Measurements from ENCODE around the gene NPPC.
A peak's percentile ranks its signal among the peaks of the same experiment; 100 is the strongest.
"Not testable (repeated sequence)": the region's sequence is repeated elsewhere in the genome, so short reads cannot be mapped to it uniquely, and the experiment has no call there.

NPPC gene, protein sequence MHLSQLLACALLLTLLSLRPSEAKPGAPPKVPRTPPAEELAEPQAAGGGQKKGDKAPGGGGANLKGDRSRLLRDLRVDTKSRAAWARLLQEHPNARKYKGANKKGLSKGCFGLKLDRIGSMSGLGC

DNA sequence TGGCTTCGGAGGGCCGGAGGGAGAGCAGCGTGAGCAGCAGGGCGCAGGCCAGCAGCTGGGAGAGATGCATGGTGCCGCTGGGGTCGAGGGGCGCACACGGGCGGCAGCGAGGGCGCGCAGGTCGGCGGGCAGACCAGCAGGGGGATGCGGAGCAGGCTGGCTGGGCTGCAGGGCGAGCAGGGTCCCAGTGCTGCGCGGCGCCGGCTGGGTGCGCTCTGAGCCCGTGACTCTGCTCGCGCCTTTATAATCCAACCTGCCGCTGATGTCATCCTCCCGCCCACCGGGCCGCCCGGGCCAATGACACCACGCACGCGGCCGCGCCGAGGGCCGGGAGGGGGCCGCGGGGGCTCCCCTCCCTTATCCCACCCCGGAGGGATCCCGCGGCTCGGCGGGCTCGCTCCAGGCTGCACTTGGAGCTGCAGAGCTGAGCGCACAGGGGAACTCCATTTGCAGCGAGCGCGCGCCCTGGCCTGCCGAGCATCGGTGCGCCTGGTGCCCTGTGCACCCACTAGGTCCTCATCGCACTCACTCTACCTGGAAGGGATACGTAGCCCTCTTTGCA lies at the start of gene NPPC:
NPPC (minus strand) TSS at position 217 of the 562 bp plus-strand sequence; CDS start at position 70, 147 bp downstream.
- peak; percentile 75 to 90 for DNase-seq

DNA sequence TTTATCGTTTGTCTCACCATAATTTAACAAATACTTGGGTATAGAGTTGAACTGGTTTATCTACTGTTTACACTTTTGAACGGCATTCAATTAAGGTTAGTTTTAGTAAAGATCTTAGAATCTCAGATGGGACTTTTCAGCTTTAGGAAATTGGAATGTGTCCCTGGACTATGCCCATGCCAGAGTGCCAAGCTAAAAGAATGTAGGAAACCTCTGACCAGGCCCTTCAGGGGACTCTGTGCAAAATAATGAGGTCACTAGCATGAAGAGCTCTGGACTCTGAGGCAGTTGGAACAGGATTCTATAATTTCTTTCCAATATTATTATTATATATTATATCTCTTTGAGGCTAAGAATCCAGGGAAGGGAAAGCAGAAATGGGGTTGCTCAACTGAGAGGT lies 48.8 kb upstream of the NPPC start:
- no peak for DNase-seq

- DNase-seq, result no peak
Measured at GRCh38 chr2:231970461-231970860, 44.3 kb upstream of the NPPC start.

- DNase-seq, result no peak
Measured at GRCh38 chr2:231968820-231969219, 42.6 kb upstream of the NPPC start.

GRCh38 chr2:231966886-231967285 lies 40.7 kb upstream of the NPPC start:
- DNase-seq, result no peak

- no peak for DNase-seq
Measured at GRCh38 chr2:231965102-231965501, 38.9 kb upstream of the NPPC start.

DNA sequence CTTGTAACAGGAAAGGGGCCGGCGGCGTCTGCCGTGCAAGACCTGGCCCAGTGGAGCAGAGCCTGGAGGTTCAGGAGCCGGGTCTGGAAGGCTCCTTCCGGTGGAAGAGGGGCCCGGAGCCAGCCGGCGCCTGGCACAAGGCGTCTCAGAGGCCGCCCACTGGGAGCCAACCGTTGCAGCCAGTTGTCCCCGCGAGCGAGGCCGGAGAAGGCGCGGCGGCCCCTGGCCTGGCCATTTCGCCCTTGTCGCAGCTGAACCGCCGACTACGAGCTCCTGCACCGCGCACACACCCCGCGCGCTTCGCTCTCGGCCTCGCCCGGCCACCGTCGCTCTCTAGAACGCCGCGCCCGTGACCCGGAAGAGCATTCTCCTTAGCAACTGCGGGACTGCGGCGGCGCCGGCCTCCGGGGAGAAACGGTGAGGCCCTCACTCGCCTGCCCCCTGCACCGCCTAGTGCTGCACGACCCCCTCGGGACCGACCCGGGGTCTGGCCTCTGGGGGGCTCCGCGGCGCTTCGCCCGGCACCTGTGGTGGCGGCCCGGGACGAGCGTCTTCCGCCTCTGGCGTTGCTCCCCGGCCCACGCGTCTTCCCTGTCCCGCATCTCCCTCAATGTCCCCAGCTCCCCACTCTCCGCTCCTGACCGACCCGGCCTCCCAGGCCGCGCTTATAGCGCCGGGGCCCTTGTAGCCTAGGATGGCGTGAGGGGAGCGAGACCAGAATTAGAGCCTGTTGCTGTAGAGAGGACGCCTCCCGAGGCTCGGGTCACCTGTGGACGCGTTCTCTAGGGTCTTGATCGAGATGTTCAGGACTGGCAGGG lies 35.4 kb upstream of the NPPC start, which contains the start of gene DIS3L2:
DIS3L2 (plus strand) TSS at position 365 of the 818 bp plus-strand sequence. CDS start 53,215 bp downstream, outside the sequence.
- peak; percentile 72 to 75 for DNase-seq

GRCh38 chr2:231960810-231961348 lies 34.7 kb upstream of the NPPC start:
- DNase-seq, result no peak

DNA sequence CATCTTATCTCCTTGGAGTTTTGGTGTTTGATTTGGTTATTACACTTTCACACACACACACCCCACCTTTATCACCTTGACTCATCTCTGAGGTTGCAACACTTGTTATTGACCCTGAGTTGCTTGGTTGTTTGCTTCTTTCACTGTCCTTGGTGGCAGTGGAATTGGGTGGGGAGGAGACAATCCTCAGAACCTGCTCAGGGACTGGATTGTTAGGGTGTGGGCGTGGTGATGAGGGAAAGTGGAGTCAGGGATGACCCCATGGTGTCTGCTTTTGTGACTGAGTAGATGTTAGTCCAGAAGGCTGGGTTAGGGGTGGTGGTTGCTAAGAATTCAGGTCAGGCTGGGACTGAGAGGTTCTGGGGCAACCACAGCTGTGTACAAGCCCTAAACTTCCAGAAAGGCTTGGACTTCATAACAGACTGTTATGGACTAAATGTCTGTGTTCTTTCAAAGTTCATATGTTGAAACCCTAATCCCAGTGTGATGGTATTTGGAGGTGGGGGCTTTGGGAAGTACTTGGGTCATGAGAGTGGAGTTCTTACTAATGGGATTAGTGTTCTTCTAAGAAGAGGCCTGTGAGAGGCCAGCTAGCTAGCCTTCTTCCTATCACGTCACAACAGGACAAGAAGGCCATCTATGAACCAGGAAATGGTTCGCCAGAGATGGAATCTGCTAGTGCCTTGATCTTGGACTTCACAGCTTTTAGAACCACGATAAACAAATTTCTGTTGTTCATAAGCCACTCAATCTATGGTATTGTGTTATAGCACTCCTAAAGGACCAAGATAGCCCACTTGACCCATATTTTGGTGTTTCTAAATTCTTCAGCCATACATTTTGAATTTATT lies 31.9 kb upstream of the NPPC start:
- DNase-seq, result no peak

DNA sequence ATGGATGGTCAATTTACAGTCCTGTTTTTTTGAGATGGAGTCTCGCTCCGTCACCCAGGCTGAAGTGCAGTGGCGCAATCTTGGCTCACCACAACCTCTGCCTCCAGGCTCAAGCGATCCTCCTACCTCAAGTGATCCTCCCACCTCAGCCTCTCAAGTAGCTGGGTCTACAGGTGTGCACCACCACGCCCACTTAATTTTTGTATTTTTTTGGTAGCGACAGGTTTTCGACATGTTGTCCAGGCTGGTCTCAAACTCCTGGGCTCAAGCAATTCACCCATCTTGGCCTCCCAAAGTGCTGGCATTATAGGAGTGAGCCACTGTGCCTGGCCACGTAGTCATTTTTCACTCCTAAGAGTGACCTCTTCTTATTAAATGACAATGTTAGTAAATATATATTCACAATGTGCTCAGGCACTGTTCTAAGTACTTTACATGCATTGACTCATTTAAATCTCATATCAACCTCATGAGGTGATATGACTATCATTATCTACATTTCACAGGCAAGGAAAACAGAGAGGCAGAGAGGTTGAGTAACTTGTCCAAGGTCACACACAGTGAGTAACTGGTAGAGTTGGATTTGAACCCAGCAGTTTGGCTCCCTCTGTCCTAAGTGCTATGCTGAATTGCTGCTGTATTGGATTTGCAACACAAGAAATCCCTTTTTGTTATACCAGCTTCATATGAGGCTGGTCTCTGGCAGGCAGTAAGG lies 29.7 kb upstream of the NPPC start:
- DNase-seq, result no peak

DNA sequence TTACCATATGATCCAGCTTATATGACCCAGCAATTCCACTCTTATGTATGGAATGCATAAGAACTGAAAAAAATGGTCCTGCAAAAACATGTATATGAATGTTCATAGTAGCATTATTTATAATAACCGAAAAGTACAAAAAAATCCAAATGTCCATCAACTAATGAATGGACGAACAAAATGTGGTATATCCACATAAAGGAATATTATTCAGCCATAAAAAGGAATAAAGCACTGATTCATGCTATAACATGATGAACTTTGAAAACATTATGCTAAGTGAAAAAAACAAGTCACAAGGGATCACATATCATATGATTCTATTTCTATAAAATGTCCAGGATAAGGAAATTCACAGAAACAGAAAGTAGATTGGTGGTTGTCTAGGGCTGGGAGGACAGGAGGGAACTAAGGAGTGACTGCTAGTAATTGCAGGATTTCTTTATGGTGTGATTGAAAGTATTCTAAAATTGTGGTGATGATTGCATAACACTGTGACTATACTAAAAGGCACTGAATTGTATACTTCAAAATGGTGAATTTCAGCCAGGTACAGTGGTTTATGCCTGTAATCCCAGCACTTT lies 25.3 kb upstream of the NPPC start:
- DNase-seq, result no peak

- DNase-seq, result no peak
Measured at GRCh38 chr2:231947694-231948093, 21.5 kb upstream of the NPPC start.

GRCh38 chr2:231947112-231947511 lies 20.9 kb upstream of the NPPC start:
- DNase-seq, result not testable (repeated sequence)

DNA sequence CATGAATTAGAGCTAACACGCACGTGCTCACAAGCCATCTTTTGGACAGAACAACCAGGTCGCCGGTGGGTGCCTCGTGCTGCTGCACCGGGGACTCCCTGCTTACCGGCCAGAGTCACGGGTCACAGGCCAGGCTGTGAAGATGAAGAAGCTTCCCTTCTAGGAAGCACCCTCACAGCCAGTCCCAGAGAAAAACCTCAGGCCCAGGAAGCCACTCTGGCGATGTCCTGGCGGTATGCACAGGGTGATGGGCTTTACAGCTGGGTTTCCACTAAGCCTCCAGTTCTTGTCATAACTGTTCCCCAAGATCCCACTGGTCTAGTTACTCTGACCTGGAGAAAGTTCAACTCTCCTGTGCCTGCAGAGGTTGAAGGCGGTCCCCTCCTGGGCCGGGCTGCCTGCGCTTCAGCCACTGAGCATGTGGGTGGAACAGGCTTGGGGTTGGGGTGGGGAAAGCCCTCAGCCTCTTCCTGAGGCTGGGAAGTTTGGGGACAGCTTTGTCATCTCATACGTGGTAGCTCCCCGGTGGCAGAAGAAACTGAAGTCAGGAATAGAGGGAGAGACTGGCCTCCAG lies 20.1 kb upstream of the NPPC start:
- DNase-seq, result no peak

- no peak for DNase-seq
Measured at GRCh38 chr2:231942180-231942579, 16.0 kb upstream of the NPPC start.

- DNase-seq, result no peak
Measured at GRCh38 chr2:231941673-231942072, 15.5 kb upstream of the NPPC start.

DNA sequence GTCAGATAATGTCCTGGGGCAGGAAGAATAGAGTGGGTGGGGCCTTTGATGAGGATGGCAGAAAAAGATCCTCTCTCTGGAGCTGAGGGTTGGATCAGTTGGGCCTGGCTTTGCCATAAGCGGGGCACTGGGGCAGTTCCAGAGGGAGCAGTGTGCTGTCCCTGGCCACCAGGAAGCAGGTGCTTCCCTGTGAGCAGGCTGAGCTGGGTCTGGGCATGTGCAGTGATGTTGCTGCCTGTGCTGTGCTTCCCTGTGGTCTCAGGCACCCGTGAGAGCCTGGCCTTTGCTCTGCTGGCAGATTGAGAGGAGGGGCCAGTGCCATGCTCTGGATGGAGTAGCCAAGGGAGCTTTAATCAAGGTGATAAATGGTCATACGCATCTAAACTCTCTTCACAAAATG lies 14.6 kb upstream of the NPPC start:
- DNase-seq, result peak in 1 of 2 experiments; percentile 4

- no peak for DNase-seq
Measured at GRCh38 chr2:231939022-231939421, 12.8 kb upstream of the NPPC start.

GRCh38 chr2:231937057-231937456 lies 10.9 kb upstream of the NPPC start:
- DNase-seq, result no peak

DNA sequence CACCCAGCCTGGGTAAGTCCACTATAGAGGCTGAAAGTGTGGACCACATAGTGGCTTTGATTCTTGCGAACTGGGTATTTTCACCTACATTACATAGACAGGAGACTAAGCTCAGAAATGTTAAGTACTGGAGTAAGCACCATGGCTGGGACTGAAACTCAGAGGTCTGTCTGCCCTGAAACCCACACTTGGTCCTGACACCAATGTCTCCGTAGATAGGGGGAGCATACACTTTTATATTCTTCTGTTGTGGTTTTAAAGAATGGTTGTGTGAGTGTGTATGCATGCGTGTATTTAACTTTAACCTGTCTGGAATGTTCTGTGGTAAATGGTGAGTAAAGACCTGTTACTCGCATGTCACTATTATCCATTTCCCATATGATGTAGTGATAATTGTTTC lies 10.3 kb upstream of the NPPC start:
- no peak for DNase-seq

DNA sequence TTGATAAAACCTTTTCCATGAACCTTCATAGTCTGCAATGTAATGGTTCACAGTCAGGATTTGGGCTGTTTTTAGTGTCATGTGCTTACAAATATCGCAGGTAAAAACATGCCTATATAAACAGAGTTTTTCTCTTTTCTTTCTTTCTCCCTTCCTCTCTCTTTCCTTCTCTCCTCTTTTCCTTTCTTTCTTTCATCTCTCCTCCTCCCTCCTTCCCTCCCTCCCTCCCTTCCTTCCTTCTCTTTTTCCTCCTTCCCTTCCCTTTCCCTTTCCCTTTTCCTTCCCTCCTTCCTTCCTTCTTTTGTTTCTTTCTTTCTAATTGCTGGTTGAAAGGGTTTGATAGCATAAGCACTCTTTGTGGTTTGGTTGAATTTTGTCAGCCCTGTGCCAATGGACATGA lies 9.6 kb upstream of the NPPC start:
- DNase-seq, result no peak

DNA sequence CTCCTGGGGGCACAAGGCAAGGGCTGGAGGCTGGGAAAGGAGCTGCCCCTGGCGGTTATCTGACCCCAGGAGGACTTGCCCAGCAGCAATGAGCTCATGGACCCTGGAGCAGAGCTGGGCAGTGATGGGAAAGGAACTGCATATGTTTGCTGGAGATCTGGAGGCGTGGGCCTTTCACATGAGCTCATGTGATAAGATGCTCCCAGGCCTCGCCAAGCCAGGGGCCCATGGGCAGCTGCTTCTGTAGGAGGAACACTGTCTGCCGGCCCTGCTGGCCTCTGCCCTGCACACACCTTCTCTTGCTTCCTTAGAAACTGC lies 9.0 kb upstream of the NPPC start:
- DNase-seq, result no peak
